ENCODE measurements around the gene RFC2. TPM values are rescaled to one million over a fixed set of nuclear protein-coding genes. Genes with fewer than 3 reads are reported as not detected.
A peak's percentile ranks its signal among the peaks of the same experiment; 100 is the strongest.
"Not testable (repeated sequence)": the region's sequence is repeated elsewhere in the genome, so short reads cannot be mapped to it uniquely, and the experiment has no call there.

The RFC2 gene
- total RNA-seq, 4 donors from 2014 or later: 4.9 to 31.4 (median 19.2) TPM

DNA sequence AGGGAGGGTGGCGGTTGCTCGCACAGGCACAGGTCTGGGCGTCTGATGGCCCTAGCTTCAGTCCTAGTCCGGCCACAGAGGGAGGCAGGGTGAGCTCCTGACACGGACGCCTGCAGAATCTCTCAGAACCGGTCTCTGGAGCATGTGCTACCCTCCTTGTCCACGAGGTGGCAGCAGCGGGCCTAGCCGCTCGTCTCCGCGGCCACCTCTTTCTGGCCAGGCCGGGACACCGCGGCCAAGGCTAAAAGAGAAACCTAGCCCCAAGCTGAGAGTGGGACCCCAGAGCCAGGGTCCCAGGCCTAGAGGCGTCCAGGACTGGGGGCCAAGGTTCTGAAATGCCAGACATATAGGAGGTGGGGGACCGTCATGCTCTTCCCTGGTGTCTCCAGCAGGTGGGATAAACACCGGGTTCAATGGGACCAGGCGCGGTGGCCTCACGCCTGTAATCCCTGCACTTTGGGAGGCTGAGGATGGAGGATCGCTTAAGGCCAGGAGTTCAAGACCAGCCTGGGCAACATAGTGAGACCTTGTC is 47.5 kb downstream of the RFC2 start:
- no peaks in the 10 kb centered on the region for H3K4me1 ChIP-seq
- no peaks in the 10 kb centered on the region for H3K9me3 ChIP-seq
- intact Hi-C loops (cut with DNase I; ENCODE audit: low total_unique reads): loop anchor here (2.0 kb wide), 1 partner anchor 194 kb away; no protein-coding TSS in a partner anchor
- TF ChIP-seq POLR2A (IDR thresholded peaks at IDR 0.05): no peak
- TF ChIP-seq, protein P1, sequence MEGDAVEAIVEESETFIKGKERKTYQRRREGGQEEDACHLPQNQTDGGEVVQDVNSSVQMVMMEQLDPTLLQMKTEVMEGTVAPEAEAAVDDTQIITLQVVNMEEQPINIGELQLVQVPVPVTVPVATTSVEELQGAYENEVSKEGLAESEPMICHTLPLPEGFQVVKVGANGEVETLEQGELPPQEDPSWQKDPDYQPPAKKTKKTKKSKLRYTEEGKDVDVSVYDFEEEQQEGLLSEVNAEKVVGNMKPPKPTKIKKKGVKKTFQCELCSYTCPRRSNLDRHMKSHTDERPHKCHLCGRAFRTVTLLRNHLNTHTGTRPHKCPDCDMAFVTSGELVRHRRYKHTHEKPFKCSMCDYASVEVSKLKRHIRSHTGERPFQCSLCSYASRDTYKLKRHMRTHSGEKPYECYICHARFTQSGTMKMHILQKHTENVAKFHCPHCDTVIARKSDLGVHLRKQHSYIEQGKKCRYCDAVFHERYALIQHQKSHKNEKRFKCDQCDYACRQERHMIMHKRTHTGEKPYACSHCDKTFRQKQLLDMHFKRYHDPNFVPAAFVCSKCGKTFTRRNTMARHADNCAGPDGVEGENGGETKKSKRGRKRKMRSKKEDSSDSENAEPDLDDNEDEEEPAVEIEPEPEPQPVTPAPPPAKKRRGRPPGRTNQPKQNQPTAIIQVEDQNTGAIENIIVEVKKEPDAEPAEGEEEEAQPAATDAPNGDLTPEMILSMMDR (IDR thresholded peaks at IDR 0.05): peak; percentile 94 to 97 (median 96)
- no peak overlapping the region for H3K27ac ChIP-seq
- H3K27me3 ChIP-seq: no peaks in the 10 kb centered on the region
- H3K4me3 ChIP-seq: peak overlapping the region in 1 of 2 donors; percentile 24
- H3K36me3 ChIP-seq: no peaks in the 10 kb centered on the region
- peak; percentile 83 to 89 for DNase-seq

DNA sequence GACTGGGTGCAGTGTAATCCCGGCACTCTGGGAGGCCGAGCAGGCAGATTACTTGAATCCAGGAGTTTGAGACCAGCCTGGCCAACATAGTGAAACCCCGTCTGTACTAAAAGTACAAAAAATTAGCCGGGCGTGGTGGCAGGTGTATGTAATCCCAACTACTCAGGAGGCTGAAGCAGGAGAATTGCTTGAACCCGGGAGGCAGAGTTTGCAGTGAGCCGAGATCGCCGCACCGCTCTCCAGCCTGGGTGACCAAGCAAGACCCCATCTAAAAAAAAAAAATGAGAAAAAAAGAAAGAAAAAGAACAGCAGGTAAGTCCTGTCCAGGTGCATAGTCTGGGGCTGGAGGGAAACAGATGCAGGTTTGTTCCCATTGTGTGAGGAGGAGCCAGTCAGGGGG is 48.1 kb downstream of the RFC2 start:
- DNase-seq: not testable (repeated sequence)

DNA sequence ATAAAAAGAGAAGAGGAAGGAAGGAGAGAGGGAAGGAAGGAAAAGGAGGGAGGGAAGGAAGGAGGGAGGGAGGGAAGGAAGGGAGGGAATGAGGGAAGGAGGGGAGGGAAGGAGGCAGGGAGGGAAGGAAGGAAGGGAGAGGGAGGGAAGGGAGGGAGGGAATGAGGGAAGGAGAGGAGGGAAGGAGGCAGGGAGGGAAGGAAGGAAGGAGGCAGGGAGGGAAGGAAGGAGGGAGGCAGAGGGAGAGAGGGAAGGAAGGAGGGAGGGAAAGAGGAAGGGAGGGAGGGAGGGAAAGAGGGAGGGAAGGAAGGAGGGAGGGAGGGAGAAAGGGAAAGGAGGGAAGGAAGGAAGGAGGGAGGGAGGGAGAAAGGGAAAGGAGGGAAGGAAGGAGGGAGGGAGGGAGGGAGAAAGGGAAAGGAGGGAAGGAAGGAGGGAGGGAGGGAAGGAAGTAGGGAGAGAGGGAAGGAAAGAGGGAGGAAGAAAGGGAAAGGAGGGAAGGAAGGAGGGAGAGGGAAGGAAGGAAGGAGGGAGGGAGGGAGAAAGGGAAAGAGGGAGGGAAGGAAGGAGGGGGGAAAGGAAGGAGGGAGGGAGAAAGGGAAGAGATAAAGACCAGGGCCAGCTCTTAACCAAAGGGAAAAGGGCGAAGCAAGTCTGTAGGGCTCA is 50.1 kb downstream of the RFC2 start:
- no peaks in the 10 kb centered on the region for H3K9me3 ChIP-seq
- H3K27me3 ChIP-seq: no peaks in the 10 kb centered on the region
- H3K4me3 ChIP-seq: no peak overlapping the region
- H3K27ac ChIP-seq: no peak overlapping the region
- H3K4me1 ChIP-seq: no peaks in the 10 kb centered on the region
- intact Hi-C loops (cut with DNase I; ENCODE audit: low total_unique reads): no loop called here
- no peak for TF ChIP-seq POLR2A (IDR thresholded peaks at IDR 0.05)
- TF ChIP-seq, protein P1 (IDR thresholded peaks at IDR 0.05): no peak
- DNase-seq: no peak
- H3K36me3 ChIP-seq: no peaks in the 10 kb centered on the region

More for the DNA sequence above, 48.1 kb downstream of the RFC2 start:
- not testable (repeated sequence) for H3K4me1 ChIP-seq, H3K27ac ChIP-seq, H3K27me3 ChIP-seq, H3K9me3 ChIP-seq, H3K36me3 ChIP-seq, H3K4me3 ChIP-seq
- intact Hi-C loops (cut with DNase I; ENCODE audit: low total_unique reads): loop anchor here (2.0 kb wide), 1 partner anchor 195 kb away; no protein-coding TSS in a partner anchor

DNA sequence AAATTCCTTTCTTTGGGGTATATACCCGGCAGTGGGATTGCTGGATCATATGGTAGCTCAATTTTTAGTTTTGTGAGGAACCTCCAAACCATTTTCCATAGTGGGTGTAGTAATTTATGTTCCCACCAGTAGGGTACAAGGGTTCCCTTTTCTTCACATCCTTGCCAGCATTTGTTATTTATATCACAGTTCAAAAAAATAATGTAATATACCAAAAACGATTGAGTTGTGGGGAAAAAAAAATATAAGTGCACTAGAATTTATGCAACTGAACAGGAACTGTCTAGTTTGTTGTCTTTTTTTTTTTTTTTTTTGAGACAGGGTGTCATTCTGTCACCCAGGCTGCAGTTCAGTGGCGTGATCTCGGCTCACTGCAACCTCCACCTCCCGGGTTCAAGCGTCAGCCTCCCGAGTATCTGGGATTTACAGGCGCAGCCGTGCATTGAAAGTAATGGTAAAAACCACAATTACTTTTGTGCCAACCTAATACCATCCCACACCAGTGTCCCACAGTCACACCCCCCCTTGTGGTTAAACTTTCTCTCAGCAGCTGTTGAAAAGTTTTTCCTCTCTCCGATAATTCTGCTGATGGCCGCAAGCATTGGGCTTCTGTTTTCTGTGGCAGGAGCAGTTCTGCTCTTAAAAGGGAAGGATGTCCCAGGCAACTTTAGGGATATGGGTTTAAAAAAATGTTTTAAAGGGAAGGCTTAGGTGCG is 51.2 kb downstream of the RFC2 start:
- TF ChIP-seq POLR2A (IDR thresholded peaks at IDR 0.05): no peak
- TF ChIP-seq, protein P1 (IDR thresholded peaks at IDR 0.05): peak in 2 of 4 experiments; percentile 4 to 11
- intact Hi-C loops (cut with DNase I; ENCODE audit: low total_unique reads): no loop called here
- H3K4me3 ChIP-seq: no peak overlapping the region
- no peaks in the 10 kb centered on the region for H3K36me3 ChIP-seq
- H3K9me3 ChIP-seq: no peaks in the 10 kb centered on the region
- H3K4me1 ChIP-seq: no peaks in the 10 kb centered on the region
- H3K27me3 ChIP-seq: no peaks in the 10 kb centered on the region
- DNase-seq: no peak
- no peak overlapping the region for H3K27ac ChIP-seq

DNA sequence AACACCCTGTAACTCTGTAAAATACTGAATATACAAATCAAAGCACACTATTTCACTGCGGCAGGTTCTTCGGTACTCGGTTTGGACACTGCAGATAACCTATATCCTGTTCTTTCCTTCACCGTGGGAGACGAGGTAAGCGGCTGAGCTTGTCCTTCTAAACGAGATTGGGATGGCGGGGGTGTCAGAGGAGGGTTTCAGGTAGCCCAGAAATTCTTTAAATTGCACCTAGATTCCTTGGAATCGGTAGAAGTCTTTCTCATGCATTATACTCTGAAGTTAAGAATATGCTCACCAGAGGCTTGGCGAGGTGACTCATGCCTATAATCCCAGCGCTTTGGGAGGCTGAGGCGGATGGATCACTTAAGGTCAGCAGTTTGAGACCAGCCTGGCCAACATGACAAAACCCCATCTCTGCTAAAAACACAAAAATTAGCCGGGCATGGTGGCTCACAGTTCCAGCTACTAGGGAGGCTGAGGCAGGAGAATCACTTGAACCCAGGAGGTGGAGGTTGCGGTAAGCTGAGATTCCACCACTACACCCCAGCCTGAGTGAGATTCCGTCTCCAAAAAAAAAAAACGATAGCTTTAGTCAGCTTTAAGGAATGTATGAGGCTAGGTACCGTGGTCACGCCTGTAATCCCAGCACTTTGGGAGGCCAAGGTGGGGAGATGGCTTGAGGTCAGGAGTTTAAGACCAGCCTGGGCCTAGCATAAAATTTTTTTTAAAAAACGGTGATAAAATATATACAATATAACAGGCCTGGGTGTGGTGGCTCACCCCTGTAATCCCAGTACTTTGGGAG is 54.4 kb downstream of the RFC2 start:
- H3K4me1 ChIP-seq: no peaks in the 10 kb centered on the region
- no peak overlapping the region for H3K27ac ChIP-seq
- no peaks in the 10 kb centered on the region for H3K9me3 ChIP-seq
- no peak overlapping the region for H3K4me3 ChIP-seq
- no peaks in the 10 kb centered on the region for H3K27me3 ChIP-seq
- no peak for DNase-seq
- TF ChIP-seq, protein P1 (IDR thresholded peaks at IDR 0.05): no peak
- TF ChIP-seq POLR2A (IDR thresholded peaks at IDR 0.05): no peak
- intact Hi-C loops (cut with DNase I; ENCODE audit: low total_unique reads): no loop called here
- no peaks in the 10 kb centered on the region for H3K36me3 ChIP-seq
